Vagina (tissue), 2 donors: ENCODE data around the gene SLC17A2.

ENCODE experiments used
- POLR2AphosphoS5 ChIP-seq, 2 donors: sonication (generic); formaldehyde crosslinking; IDR thresholded peaks; one replicate each; pipeline ENCODE4 v1.9.0; 2017; ENCODE audit warnings: antibody characterized with exemption in 2 of 2, mild to moderate bottlenecking in 2 of 2, low read depth in 1 of 2; ENCODE audit not compliant: insufficient read depth in 1 of 2
- TF ChIP-seq, protein P1 (sequence below), 3 experiments: fragments of 450-650 bp in 2 of 3; fragments of 200-600 bp in 1 of 3; sonication (generic) in 1 of 3; IDR thresholded peaks; one replicate each; pipeline ENCODE4 v1.5.1; 2017 to 2019; ENCODE audit warnings: antibody characterized with exemption in 3 of 3, mild to moderate bottlenecking in 2 of 3, moderate library complexity in 2 of 3

GRCh38 chr6:25872814-25873213 is 57.7 kb downstream of the SLC17A2 start:
- TF ChIP-seq POLR2AphosphoS5 (IDR thresholded peaks at IDR 0.05; ENCODE audit: insufficient read depth in 1 of 2, low read depth in 1 of 2): no peak
- TF ChIP-seq, protein P1, sequence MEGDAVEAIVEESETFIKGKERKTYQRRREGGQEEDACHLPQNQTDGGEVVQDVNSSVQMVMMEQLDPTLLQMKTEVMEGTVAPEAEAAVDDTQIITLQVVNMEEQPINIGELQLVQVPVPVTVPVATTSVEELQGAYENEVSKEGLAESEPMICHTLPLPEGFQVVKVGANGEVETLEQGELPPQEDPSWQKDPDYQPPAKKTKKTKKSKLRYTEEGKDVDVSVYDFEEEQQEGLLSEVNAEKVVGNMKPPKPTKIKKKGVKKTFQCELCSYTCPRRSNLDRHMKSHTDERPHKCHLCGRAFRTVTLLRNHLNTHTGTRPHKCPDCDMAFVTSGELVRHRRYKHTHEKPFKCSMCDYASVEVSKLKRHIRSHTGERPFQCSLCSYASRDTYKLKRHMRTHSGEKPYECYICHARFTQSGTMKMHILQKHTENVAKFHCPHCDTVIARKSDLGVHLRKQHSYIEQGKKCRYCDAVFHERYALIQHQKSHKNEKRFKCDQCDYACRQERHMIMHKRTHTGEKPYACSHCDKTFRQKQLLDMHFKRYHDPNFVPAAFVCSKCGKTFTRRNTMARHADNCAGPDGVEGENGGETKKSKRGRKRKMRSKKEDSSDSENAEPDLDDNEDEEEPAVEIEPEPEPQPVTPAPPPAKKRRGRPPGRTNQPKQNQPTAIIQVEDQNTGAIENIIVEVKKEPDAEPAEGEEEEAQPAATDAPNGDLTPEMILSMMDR (IDR thresholded peaks at IDR 0.05): no peak
